ENCODE results near the gene KIF3A. TPM values are rescaled to one million over a fixed set of nuclear protein-coding genes. Genes with fewer than 3 reads are reported as not detected.

KIF3A gene
- total RNA-seq, 1 donor from 2014 or later, result 27.4 TPM

DNA sequence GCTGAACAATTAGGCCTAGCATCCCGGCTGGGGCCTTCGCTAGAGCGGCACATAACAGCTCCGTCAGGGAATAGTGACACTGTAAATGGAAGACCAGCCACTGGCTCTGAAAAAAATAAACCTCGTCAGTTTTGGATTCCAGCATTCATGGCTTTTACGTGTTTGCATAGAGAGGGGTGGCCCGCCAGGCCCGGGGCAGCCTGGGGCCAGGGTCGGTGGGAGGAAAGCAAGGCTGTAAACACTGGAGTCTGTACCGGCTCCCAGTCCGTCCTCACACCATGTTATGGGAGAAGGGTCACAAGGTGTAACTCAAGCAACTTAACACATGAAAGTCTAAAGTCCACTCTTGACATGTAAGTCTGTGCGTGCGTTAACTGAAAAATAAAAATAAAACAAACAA is 21.1 kb upstream of the KIF3A start:
- Mint-ChIP-seq H3K36me3 (peaks cover 25% of the 10 kb centered on the region), H3K27ac (no peak overlapping the region), H3K9me3 (no peaks in the 10 kb centered on the region), H3K4me3 (no peak overlapping the region), H3K4me1 (peaks cover 6% of the 10 kb centered on the region), H3K27me3 (ENCODE audit: low read depth) (no peaks in the 10 kb centered on the region)
- no peak for DNase-seq (ENCODE audit: low spot score in 2 of 2, unreplicated experiment in 2 of 2)
- TF ChIP-seq, protein P1, sequence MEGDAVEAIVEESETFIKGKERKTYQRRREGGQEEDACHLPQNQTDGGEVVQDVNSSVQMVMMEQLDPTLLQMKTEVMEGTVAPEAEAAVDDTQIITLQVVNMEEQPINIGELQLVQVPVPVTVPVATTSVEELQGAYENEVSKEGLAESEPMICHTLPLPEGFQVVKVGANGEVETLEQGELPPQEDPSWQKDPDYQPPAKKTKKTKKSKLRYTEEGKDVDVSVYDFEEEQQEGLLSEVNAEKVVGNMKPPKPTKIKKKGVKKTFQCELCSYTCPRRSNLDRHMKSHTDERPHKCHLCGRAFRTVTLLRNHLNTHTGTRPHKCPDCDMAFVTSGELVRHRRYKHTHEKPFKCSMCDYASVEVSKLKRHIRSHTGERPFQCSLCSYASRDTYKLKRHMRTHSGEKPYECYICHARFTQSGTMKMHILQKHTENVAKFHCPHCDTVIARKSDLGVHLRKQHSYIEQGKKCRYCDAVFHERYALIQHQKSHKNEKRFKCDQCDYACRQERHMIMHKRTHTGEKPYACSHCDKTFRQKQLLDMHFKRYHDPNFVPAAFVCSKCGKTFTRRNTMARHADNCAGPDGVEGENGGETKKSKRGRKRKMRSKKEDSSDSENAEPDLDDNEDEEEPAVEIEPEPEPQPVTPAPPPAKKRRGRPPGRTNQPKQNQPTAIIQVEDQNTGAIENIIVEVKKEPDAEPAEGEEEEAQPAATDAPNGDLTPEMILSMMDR (IDR thresholded peaks at IDR 0.05; ENCODE audit: unreplicated experiment), result no peak

DNA sequence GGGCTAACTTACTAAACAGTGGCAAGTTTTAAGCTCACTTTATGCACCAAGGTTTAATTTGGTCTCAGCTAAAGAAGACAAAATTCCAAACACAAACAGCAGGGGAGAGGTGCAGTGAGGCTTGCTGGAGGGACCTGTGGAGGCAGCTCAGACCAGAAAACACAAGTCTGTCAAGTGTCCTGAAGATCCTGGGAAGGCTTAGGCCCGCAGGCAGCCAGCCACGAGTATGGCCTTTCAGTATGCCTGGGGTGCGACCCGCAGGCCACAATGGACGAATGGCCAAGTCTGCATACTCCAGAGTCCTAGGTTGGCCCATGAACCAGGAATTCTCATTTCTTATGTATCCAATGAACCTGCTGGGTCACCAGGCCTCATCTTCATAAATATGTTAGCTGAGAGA is 19.2 kb upstream of the KIF3A start:
- Mint-ChIP-seq H3K36me3 (peaks cover 16% of the 10 kb centered on the region), H3K27ac (no peak overlapping the region), H3K4me3 (no peak overlapping the region), H3K27me3 (ENCODE audit: low read depth) (no peaks in the 10 kb centered on the region), H3K9me3 (no peaks in the 10 kb centered on the region), H3K4me1 (peaks cover 6% of the 10 kb centered on the region)
- TF ChIP-seq, protein P1 (IDR thresholded peaks at IDR 0.05; ENCODE audit: unreplicated experiment), result no peak
- no peak for DNase-seq (ENCODE audit: low spot score in 2 of 2, unreplicated experiment in 2 of 2)

DNA sequence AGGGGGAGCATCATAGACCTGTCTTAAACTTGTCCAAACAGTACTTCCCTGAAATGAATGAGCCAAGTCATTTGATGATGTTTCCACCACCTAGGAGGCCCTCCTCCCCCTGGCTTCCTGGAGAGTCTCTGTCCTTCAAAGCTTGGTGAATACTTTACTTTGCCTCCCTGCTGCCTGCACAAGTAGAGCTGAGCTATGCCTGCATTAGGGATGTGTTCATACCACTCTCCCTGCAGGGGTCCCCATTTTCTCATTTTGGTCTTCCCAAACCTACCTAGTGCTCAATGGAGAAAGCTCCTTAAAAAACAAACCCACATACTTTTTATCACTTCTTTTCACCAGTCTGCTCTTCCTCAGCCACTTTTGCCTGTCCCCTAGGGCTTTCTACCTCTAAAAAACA is 17.6 kb upstream of the KIF3A start:
- Mint-ChIP-seq H3K9me3 (no peaks in the 10 kb centered on the region), H3K4me1 (peaks cover 6% of the 10 kb centered on the region), H3K27ac (no peak overlapping the region), H3K4me3 (no peak overlapping the region), H3K27me3 (ENCODE audit: low read depth) (peaks cover 3% of the 10 kb centered on the region), H3K36me3 (peaks cover 7% of the 10 kb centered on the region)
- DNase-seq (ENCODE audit: low spot score in 2 of 2, unreplicated experiment in 2 of 2), result no peak
- TF ChIP-seq, protein P1 (IDR thresholded peaks at IDR 0.05; ENCODE audit: unreplicated experiment), result no peak

DNA sequence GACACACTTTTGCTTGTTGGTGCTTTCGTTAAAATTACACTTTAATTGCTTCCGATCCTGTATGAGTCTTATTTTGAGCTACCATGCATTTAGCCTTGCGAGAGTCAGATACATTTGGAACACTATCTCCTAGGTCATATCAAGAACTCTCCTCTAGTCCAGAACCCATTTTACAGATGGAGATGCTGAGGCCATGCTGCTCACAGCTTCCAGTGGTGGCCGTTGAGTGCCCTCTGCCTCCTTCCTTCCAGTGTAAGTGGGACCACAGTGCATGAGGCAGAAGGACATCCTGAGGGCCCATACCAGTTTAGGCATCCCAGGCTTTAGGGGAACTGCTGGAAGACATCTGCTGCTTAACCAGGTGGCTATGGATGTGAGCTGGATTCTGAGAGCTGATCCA is 16.8 kb upstream of the KIF3A start:
- TF ChIP-seq, protein P1 (IDR thresholded peaks at IDR 0.05; ENCODE audit: unreplicated experiment), result no peak
- Mint-ChIP-seq H3K27me3 (ENCODE audit: low read depth) (peaks cover 10% of the 10 kb centered on the region), H3K4me1 (peaks cover 4% of the 10 kb centered on the region), H3K27ac (no peak overlapping the region), H3K9me3 (no peaks in the 10 kb centered on the region), H3K36me3 (peaks cover 5% of the 10 kb centered on the region), H3K4me3 (no peak overlapping the region)
- DNase-seq (ENCODE audit: low spot score in 2 of 2, unreplicated experiment in 2 of 2), result no peak

DNA sequence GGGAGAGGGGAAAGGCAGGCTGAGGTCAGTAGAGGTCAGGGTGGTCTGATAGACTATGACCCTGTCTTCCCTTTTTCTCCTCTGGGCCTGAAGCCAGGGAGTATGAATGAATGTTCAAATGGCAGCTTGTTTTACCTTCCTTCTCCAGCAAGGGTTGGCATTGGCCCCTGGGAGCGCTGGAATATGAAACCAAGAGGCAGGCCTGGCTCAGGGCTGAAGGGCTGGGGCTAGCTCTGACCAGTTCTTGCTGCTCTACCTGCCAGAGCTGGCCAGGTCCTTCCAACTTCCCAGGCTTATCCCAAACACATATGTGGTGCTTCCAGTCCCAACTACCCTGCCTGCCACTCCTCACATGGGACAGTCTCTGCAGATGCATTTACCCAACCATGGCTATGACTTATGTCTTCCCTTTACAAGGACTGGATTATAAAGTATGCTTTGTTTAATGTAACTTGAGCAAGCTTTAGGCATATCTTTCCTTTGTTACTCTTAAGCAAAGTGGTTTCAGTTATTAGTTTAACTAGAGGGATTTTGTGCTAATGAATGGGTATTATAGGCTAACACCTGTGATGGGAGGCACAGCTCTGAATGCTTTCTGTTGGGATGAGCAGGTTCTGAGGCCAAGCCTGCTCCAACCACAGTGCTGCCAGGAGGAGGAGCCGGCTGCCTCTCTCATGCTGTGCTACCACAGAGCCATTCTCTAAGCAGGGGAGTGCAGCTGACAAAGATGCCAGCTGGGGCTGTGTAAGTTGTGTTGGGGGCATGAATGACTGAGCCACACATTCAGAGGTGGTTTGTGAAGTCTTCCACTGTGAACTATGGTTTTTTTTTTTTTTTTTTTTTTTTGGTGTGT is 16.0 kb upstream of the KIF3A start:
- Mint-ChIP-seq H3K4me1 (no peaks in the 10 kb centered on the region), H3K27ac (no peak overlapping the region), H3K4me3 (no peak overlapping the region), H3K36me3 (peaks cover 2% of the 10 kb centered on the region), H3K9me3 (no peaks in the 10 kb centered on the region), H3K27me3 (ENCODE audit: low read depth) (peaks cover 18% of the 10 kb centered on the region)
- TF ChIP-seq, protein P1 (IDR thresholded peaks at IDR 0.05; ENCODE audit: unreplicated experiment), result no peak
- DNase-seq (ENCODE audit: low spot score in 2 of 2, unreplicated experiment in 2 of 2), result no peak
